Retinal pigment epithelial cell (primary cell): ENCODE results near the gene GPRC5B.

Source experiments
- DNase-seq: peaks from one replicate; pipeline ENCODE4 v3.0.0-alpha.2; 2010; ENCODE audit warnings: low read depth
- H3K4me3 ChIP-seq: 2 replicates; pipeline ENCODE4 v1.5.1; 2011; ENCODE audit warnings: mild to moderate bottlenecking, low read length, control low read depth, moderate library complexity
- TF ChIP-seq, protein P1 (sequence below): conservative IDR thresholded peaks from 2 replicates; pipeline ENCODE4 v1.5.1; 2011; ENCODE audit warnings: low read depth, low read length, control low read depth, inconsistent platforms

GPRC5B gene

DNA sequence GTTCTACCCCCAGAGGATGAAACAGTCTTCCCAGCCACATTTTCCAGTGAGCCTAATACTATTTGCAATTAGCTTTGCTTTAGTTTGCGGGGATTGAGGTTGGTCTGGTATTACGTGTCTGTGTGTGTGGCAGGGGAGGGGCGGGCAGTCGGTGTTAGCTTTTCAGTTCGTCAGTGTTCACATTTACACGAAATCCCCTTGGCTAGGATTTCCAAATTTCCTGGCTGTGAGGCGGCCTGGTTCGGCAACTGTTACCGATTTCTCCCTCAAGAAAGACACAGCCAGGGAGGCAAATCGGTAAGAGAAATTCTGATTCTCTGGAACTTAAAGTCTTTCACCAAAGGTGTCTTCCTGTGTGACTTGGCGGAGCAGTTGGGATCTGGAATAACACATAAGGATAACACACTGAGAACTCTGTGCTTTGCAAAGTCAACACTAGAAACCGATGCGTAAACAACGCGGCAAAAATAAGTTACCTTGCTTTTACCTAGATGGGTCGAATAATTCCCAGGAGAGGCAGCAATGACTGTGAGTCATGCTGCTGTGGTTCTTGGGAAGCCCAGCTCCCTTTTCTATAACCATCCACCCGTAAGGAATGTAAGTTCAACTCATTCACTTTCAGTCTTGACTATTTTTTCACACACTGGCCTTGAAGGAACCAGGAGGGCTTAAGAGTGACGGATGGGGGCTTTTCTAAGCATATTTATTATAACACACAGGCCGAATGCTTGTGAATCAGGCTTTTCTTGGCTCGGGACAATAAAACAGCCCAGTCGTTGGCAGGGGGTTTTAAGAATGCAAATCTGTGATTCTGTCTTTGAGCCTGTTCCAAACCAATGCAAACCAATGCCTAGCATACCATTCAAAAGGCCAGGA is 24.2 kb downstream of the GPRC5B start:
- peak; percentile 97 for DNase-seq
- peak overlapping the region; percentile 37 for H3K4me3 ChIP-seq
- TF ChIP-seq, protein P1, sequence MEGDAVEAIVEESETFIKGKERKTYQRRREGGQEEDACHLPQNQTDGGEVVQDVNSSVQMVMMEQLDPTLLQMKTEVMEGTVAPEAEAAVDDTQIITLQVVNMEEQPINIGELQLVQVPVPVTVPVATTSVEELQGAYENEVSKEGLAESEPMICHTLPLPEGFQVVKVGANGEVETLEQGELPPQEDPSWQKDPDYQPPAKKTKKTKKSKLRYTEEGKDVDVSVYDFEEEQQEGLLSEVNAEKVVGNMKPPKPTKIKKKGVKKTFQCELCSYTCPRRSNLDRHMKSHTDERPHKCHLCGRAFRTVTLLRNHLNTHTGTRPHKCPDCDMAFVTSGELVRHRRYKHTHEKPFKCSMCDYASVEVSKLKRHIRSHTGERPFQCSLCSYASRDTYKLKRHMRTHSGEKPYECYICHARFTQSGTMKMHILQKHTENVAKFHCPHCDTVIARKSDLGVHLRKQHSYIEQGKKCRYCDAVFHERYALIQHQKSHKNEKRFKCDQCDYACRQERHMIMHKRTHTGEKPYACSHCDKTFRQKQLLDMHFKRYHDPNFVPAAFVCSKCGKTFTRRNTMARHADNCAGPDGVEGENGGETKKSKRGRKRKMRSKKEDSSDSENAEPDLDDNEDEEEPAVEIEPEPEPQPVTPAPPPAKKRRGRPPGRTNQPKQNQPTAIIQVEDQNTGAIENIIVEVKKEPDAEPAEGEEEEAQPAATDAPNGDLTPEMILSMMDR: no peak

DNA sequence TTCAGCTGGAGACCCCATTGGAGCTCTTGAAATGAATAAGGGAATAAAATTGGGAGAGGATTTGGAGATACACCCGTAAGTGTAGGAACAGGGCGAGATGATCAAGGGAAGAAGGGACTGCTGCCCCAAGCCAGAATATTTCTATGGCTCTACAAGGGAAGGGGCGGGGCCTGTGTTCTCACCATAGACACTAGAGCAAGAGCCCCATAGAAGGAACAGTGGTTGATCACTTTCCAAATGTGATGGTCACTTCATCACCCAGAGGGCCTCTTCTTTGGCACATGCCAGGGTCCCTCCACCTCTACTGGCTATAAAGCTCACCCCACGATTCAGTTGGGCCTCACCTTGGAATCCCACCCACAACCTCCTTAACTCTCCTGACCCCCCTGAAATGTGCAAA is 25.0 kb downstream of the GPRC5B start:
- TF ChIP-seq, protein P1: no peak
- DNase-seq: no peak
- H3K4me3 ChIP-seq: no peak overlapping the region

DNA sequence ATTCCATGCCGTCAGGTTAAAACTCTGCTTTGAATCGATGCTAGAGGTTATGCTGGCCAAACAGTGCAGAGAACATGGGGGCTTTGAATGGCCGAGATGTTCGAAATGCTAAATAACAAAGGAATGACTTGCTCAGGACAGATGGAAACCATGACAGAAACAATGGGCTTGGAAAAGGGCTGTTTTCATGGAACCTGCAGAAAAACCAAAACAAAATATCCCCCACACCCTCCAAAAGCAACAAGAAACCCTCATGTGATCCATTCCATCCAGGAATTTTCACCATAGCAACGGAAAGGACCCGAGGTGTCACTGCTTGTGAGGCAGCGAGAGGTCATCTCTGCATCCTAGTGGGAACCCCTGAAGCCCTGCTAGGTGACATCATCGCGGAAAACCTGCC is 25.5 kb downstream of the GPRC5B start:
- TF ChIP-seq, protein P1: no peak
- no peak overlapping the region for H3K4me3 ChIP-seq
- DNase-seq: no peak

DNA sequence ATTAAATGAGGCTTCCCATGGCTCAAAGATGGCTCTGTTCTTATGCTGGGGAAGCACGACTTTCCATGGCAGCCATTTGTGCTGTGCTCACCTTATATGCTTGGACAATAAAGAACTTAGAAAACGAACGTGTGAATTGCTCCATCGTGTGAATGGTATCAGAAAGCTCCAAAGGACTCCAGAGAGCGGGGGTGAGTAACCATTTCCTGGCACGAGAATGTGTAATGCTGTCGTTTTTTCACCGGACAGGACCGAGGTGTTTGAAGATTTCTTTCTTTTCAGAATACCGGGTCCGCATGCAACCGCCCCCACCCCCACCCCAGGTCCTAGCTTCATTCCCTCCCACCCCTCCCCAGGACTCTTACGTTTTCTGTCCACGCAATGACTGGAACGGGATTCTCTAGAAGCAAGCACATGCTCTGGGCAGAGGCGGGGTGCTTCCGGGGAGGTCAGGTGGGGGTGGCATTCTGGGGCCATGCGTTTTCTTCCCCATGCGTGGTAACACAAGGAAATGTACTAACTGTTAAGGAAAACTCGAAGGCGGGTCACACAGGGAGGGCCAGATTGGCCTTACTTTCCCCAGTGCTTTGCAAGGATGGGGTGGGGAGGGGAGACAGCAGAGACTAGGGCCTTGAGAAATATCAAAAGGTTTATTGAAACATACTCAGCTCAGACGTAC is 26.2 kb downstream of the GPRC5B start:
- no peak for DNase-seq
- TF ChIP-seq, protein P1: no peak
- H3K4me3 ChIP-seq: no peak overlapping the region

DNA sequence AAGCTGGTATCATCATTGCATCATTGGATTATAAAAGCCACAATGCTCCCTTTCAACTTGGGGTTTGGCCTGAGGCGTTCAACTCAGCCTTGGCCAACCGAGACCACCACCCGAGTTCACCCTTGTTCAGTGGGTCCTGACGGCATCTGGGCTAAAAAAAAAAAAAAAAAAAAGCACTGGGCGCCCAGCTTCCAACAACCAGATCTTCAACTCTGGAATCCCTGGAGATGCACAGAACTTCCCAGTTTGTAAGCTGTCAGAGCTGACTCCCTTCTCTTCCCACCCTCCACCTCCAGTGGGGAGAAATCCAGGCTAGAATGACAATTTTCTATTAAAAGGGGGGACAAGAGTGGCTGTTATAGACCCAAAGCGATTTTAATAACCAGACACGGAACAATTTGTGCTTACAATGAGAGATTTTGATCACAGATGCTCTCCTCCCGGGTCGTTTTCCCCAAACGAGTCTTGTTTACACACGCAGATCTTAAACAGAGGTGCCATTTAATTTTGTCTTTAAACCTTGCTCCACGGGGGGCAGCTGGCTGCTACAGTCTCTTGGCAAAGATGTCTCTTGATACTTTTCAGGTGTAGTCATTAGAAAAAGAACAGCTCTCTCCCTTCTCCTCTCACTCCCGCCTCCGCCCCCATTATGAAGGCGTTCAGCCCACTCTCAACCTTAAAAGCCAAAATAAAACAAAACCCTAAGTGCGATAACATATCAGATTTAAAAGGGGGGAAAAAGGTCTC is 26.9 kb downstream of the GPRC5B start:
- H3K4me3 ChIP-seq: no peak overlapping the region
- TF ChIP-seq, protein P1: no peak
- DNase-seq: no peak

DNA sequence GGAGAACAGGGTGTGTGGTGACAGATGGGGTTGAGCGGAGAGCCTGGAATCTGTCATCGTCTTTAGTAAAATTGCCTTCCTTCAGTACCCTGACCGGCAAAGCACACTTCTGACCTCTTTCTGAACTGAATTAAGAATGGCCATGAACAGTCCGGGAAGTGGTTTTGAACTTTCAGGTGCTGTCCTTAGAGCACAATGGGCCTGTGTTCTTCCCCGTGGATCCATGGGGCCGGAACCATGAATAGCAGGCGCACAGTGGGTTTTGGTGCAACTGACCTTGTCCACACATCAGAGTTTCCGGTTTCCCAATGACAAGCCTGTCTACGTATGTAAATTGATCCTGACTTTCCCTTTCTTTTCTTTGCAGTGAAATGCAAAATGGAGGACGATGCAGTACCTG is 28.5 kb downstream of the GPRC5B start:
- TF ChIP-seq, protein P1: no peak
- H3K4me3 ChIP-seq: no peak overlapping the region
- no peak for DNase-seq
